B cell (primary cell): ENCODE results near the gene PDK1. TPM values are rescaled to one million over a fixed set of nuclear protein-coding genes. Genes with fewer than 3 reads are reported as not detected.

Source experiments
- ATAC-seq: fragments of 200-7000 bp; cut with Tn5 transposase; one replicate; pipeline ENCODE4 v1.10.0; 2021; ENCODE audit warnings: low read depth, mild to moderate bottlenecking, moderate number of reproducible peaks, moderate library complexity
- CTCF ChIA-PET: fragments of 350-600 bp; sonication (Branson Sonifier 250); formaldehyde crosslinking; loops from one replicate; lab custom pipeline; 2021; ENCODE audit warnings: antibody characterized with exemption, inconsistent platforms; lab: Charles Lee
- POLR2A ChIA-PET: fragments of 350-600 bp; sonication (Branson Sonifier 250); formaldehyde crosslinking; loops from one replicate; lab custom pipeline; 2021; ENCODE audit warnings: antibody characterized with exemption; lab: Charles Lee
- DNase-seq: peaks from one replicate; pipeline ENCODE4 v3.0.0; 2013
- H2AFZ ChIP-seq: 2 replicates; pipeline ENCODE4 v1.6.1; 2012; ENCODE audit warnings: mild to moderate bottlenecking, low read depth, low read length; ENCODE audit not compliant: insufficient read depth, poor library complexity, severe bottlenecking
- H3K27ac ChIP-seq, 2 donors: 1 replicate in 1 of 2; 2 replicates in 1 of 2; pipeline ENCODE4 v1.5.1; 2012 to 2013; ENCODE audit warnings: low read length in 2 of 2, mild to moderate bottlenecking in 2 of 2, moderate library complexity in 1 of 2
- H3K27me3 ChIP-seq, 4 experiments: fragments of 200-600 bp in 1 of 4; sonication (generic) in 1 of 4; replicated peaks in 1 of 4; 1 replicate in 2 of 4; 2 replicates in 2 of 4; pipeline versions ENCODE4 v1.6.1 to v1.7.0; 2013 to 2016; ENCODE audit warnings: low read length in 3 of 4, mild to moderate bottlenecking in 2 of 4, mixed read lengths in 1 of 4, moderate library complexity in 1 of 4; ENCODE audit not compliant: insufficient read depth in 4 of 4, control insufficient read depth in 3 of 4; ENCODE audit errors: control extremely low read depth in 1 of 4
- H3K36me3 ChIP-seq, 2 experiments: replicated peaks in 1 of 2; 1 replicate in 1 of 2; 2 replicates in 1 of 2; pipeline versions ENCODE4 v1.6.1 to v1.7.1; 2013; ENCODE audit warnings: low read length in 1 of 2; ENCODE audit not compliant: insufficient read depth in 2 of 2, control insufficient read depth in 1 of 2; ENCODE audit errors: control extremely low read depth in 1 of 2, extremely low read depth in 1 of 2
- H3K4me1 ChIP-seq, 2 donors: fragments of 200-600 bp in 1 of 2; sonication (generic) in 1 of 2; 1 replicate in 1 of 2; 2 replicates in 1 of 2; pipeline versions ENCODE4 v1.5.1 to v1.6.1; 2013 to 2017; ENCODE audit warnings: low read length in 2 of 2; ENCODE audit not compliant: control insufficient read depth in 2 of 2, insufficient read depth in 2 of 2
- H3K4me2 ChIP-seq: replicated peaks from 2 replicates; pipeline ENCODE3; 2012; ENCODE audit warnings: mild to moderate bottlenecking, low read depth, low read length; ENCODE audit not compliant: poor library complexity, severe bottlenecking
- H3K4me3 ChIP-seq, 5 experiments: fragments of 200-600 bp in 1 of 5; sonication (generic) in 1 of 5; 1 replicate in 3 of 5; 2 replicates in 2 of 5; pipeline versions ENCODE4 v1.5.1 to v1.7.0; 2011 to 2016; ENCODE audit warnings: low read length in 4 of 5, mild to moderate bottlenecking in 4 of 5, low read depth in 2 of 5, control low read depth in 1 of 5, moderate library complexity in 1 of 5; ENCODE audit not compliant: insufficient read depth in 1 of 5; ENCODE audit errors: control extremely low read depth in 1 of 5, extremely low read depth in 1 of 5
- H3K79me2 ChIP-seq: fragments of 200-600 bp; sonication (generic); one replicate; pipeline ENCODE4 v1.6.0; 2016; ENCODE audit warnings: low read length; ENCODE audit not compliant: control insufficient read depth, insufficient read depth
- H3K9ac ChIP-seq: fragments of 200-600 bp; sonication (generic); 2 replicates; pipeline ENCODE4 v1.6.1; 2017; ENCODE audit warnings: mild to moderate bottlenecking, low read length, moderate library complexity
- H3K9me3 ChIP-seq, 3 donors: one replicate each; pipeline versions ENCODE4 v1.6.1 to v1.7.1; 2013; ENCODE audit warnings: low read length in 2 of 3; ENCODE audit not compliant: control insufficient read depth in 2 of 3, insufficient read depth in 1 of 3; ENCODE audit errors: control extremely low read depth in 1 of 3
- H4K20me1 ChIP-seq: 2 replicates; pipeline ENCODE4 v1.6.0; 2012; ENCODE audit warnings: mild to moderate bottlenecking, low read length; ENCODE audit not compliant: insufficient read depth, control insufficient read depth, poor library complexity, severe bottlenecking
- H3K27ac Mint-ChIP-seq: one replicate; pipeline ENCODE4 v1.8.0; 2021; ENCODE audit warnings: mixed read lengths
- H3K27me3 Mint-ChIP-seq: one replicate; pipeline ENCODE4 v1.8.0; 2021; ENCODE audit warnings: mixed read lengths
- H3K4me1 Mint-ChIP-seq: one replicate; pipeline ENCODE4 v1.8.0; 2021; ENCODE audit warnings: mixed read lengths
- H3K4me3 Mint-ChIP-seq: one replicate; pipeline ENCODE4 v1.8.0; 2021; ENCODE audit warnings: mixed read lengths
- H3K9me3 Mint-ChIP-seq: one replicate; pipeline ENCODE4 v1.8.0; 2022; ENCODE audit warnings: mixed read lengths; ENCODE audit not compliant: insufficient read depth
- EZH2 ChIP-seq: IDR thresholded peaks from 2 replicates; pipeline ENCODE4 v1.6.1; 2012; ENCODE audit warnings: borderline replicate concordance, low read depth, mild to moderate bottlenecking, moderate library complexity, low read length; ENCODE audit not compliant: insufficient read depth, poor library complexity, severe bottlenecking
- WGBS: methylation state at CpG from one replicate; pipeline ENCODE4 v1.1.5; 2013; ENCODE audit warnings: missing lambda C conversion rate; ENCODE audit not compliant: insufficient coverage; 5-methylcytosine and 5-hydroxymethylcytosine counted together
- intact Hi-C: fragments of 100-400 bp; cut with micrococcal nuclease; formaldehyde crosslinking; loops from one replicate; pipeline ENCODE4 v1.10.0; 2022
- polyA plus RNA-seq: library from polyadenylated mRNA; depleted of rRNA; stranded (reverse); fragments of >200 nt; gene quantifications from 2 replicates; pipeline ENCODE4 v1.2.3, GENCODE V29; 2012
- total RNA-seq, 2 donors: library from RNA; stranded (reverse); fragments of 120-200 nt in 1 of 2; gene quantifications; 1 replicate in 1 of 2; 2 replicates in 1 of 2; pipeline versions ENCODE4 v1.2.3 to v1.2.4, GENCODE V29; 2013 to 2022
- TF ChIP-seq, protein P1 (sequence below): fragments of 200-600 bp; IDR thresholded peaks from one replicate; pipeline ENCODE4 v1.8.0; 2022; ENCODE audit warnings: antibody characterized with exemption, mild to moderate bottlenecking

The PDK1 gene
- total and polyA plus RNA-seq, 2 donors (not counting 1 experiment from before 2014, with no cell fraction given), result 12.5 to 25.5 TPM

DNA sequence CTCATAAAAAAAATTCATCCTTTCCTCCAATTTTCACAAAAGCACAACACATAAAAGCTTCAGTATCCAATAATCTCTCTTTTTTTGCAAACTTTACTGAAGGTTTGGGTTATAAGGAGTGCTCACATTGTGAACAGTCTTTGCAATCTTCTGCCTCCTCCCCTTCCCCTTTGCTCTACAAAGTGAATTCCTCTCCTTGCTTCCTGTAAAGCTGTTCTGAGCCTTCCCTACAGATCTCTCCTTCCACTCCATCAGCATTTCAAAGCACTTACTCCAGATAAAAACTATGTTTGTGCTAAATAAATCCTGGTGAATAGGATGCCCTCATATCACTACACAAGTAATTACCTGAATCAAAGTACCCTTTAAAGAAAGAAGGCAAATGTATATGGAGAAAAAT is 4.6 kb upstream of the PDK1 start:
- DNase-seq (no peak), ATAC-seq (no peak)
- Histone ChIP-seq H3K27me3 (no peaks in the 10 kb centered on the region), H3K4me2 (no peak overlapping the region), H3K4me1 (peaks cover 9% of the 10 kb centered on the region in 2 donors), H3K79me2 (peaks cover 73% of the 10 kb centered on the region), H3K36me3 (no peaks in the 10 kb centered on the region), H3K9ac (no peak overlapping the region), H2AFZ (no peak overlapping the region), H3K4me3 (no peak overlapping the region), H4K20me1 (no peaks in the 10 kb centered on the region), H3K27ac (no peak overlapping the region), H3K9me3 (peaks cover 0 to 18% (median 6%) of the 10 kb centered on the region in 3 donors)
- H3K4me1 Mint-ChIP-seq, result peaks cover 18% of the 10 kb centered on the region
- H3K4me3 Mint-ChIP-seq, result no peak overlapping the region
- ChIA-PET POLR2A (no interaction called here), CTCF (no interaction called here)
- no peak overlapping the region for H3K27ac Mint-ChIP-seq
- no peaks in the 10 kb centered on the region for H3K27me3 Mint-ChIP-seq
- intact Hi-C loops, result loop anchor here (10.0 kb wide), 2 partner anchors 116 to 1934 kb away; partner anchors contain the start of gene GPR155
- no peaks in the 10 kb centered on the region for H3K9me3 Mint-ChIP-seq
- no peak for TF ChIP-seq EZH2
- TF ChIP-seq, protein P1, sequence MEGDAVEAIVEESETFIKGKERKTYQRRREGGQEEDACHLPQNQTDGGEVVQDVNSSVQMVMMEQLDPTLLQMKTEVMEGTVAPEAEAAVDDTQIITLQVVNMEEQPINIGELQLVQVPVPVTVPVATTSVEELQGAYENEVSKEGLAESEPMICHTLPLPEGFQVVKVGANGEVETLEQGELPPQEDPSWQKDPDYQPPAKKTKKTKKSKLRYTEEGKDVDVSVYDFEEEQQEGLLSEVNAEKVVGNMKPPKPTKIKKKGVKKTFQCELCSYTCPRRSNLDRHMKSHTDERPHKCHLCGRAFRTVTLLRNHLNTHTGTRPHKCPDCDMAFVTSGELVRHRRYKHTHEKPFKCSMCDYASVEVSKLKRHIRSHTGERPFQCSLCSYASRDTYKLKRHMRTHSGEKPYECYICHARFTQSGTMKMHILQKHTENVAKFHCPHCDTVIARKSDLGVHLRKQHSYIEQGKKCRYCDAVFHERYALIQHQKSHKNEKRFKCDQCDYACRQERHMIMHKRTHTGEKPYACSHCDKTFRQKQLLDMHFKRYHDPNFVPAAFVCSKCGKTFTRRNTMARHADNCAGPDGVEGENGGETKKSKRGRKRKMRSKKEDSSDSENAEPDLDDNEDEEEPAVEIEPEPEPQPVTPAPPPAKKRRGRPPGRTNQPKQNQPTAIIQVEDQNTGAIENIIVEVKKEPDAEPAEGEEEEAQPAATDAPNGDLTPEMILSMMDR, result no peak

GRCh38 chr2:172552547-172553291 is 3.2 kb upstream of the PDK1 start:
- Mint-ChIP-seq H3K4me1 (peaks cover 25% of the 10 kb centered on the region), H3K27ac (no peak overlapping the region)
- H3K4me1 ChIP-seq, result peaks cover 18 to 22% of the 10 kb centered on the region in 2 donors

More at GRCh38 chr2:172552547-172553291, 3.2 kb upstream of the PDK1 start:
- Histone ChIP-seq H3K27me3 (no peaks in the 10 kb centered on the region), H3K4me2 (no peak overlapping the region), H3K4me3 (no peak overlapping the region), H3K79me2 (peaks cover 83% of the 10 kb centered on the region), H2AFZ (no peak overlapping the region), H3K36me3 (no peaks in the 10 kb centered on the region), H4K20me1 (peaks cover 4% of the 10 kb centered on the region), H3K27ac (no peak overlapping the region), H3K9ac (no peak overlapping the region), H3K9me3 (peaks cover 0 to 5% (median 4%) of the 10 kb centered on the region in 3 donors)
- ATAC-seq (no peak), DNase-seq (no peak)
- intact Hi-C loops, result loop anchor here (10.0 kb wide), 2 partner anchors 118 to 1932 kb away; partner anchors contain the start of gene GPR155
- no peak overlapping the region for H3K4me3 Mint-ChIP-seq
- no peaks in the 10 kb centered on the region for H3K9me3 Mint-ChIP-seq
- POLR2A ChIA-PET, result interaction anchor here (0.6 to 1.1 kb wide), 2 partner anchors 43 to 1620 kb away, joined by 3 to 10 read pairs; no protein-coding TSS in a partner anchor
- TF ChIP-seq, protein P1, result no peak
- no peak for TF ChIP-seq EZH2
- CTCF ChIA-PET, result interaction anchor here (1.1 kb wide), 1 partner anchor 22 kb away, joined by 4 read pairs; no protein-coding TSS in a partner anchor
- no peaks in the 10 kb centered on the region for H3K27me3 Mint-ChIP-seq
- 100% methylated on average over 2 of the region's 4 CpGs for WGBS
